ENCODE data around the gene ITGA2B. TPM values are rescaled to one million over a fixed set of nuclear protein-coding genes. Genes with fewer than 3 reads are reported as not detected.

Gene ITGA2B
- total and polyA plus RNA-seq, 4 donors, result 0.22 to 23.8 (median 0.31) TPM

DNA sequence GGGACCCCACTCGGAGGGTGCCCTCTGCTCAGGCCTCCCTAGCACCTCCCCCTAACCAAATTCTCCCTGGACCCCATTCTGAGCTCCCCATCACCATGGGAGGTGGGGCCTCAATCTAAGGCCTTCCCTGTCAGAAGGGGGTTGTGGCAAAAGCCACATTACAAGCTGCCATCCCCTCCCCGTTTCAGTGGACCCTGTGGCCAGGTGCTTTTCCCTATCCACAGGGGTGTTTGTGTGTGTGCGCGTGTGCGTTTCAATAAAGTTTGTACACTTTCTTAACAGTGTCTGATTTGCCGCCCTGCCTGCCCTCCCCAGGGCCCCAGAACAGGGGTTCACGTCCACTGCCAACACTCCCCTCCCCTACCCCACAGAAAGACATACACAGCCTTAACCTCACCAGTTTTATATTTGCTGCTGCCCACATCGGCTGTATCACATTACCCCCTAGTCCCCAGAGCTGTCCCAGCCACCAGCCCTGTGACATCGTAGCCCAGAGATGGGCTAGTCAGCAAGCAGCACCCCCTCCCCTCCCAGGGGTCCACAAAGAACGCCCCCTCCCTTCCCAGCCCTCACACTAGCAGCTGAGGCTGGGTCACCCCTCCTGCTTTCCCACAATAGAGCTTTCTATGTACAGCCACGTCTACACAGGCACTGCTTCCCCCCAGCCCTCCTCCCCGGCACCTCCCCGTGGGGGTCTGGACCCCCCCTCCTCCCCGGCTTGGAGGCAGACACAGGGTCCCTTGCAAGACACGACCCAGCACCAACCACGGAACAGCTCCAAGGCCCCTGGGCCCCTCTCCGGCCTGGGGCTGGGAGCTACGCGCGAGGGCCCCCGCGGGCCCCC is 36.4 kb downstream of the ITGA2B start (continued):
- TF ChIP-seq CTCF (IDR thresholded peaks at IDR 0.05; ENCODE audit: low read depth, low read length, missing input control) (no peak), RXRA (IDR thresholded peaks at IDR 0.05) (no peak), RAD21 (IDR thresholded peaks at IDR 0.05) (no peak), NR2F2 (IDR thresholded peaks at IDR 0.05) (no peak), TAF1 (conservative IDR thresholded peaks at IDR 0.05) (no peak), YY1 (IDR thresholded peaks at IDR 0.05) (no peak), EGR1 (IDR thresholded peaks at IDR 0.05; ENCODE audit: low read depth in 2 of 2) (no peak), HNF4A (conservative IDR thresholded peaks at IDR 0.05) (no peak), HNF4G (IDR thresholded peaks at IDR 0.05) (no peak), FOXA1 (IDR thresholded peaks at IDR 0.05) (no peak), JUND (IDR thresholded peaks at IDR 0.05) (no peak), GABPA (IDR thresholded peaks at IDR 0.05 in 1 of 2, conservative IDR thresholded peaks at IDR 0.05 in 1 of 2) (no peak), SP1 (IDR thresholded peaks at IDR 0.05) (no peak)

DNA sequence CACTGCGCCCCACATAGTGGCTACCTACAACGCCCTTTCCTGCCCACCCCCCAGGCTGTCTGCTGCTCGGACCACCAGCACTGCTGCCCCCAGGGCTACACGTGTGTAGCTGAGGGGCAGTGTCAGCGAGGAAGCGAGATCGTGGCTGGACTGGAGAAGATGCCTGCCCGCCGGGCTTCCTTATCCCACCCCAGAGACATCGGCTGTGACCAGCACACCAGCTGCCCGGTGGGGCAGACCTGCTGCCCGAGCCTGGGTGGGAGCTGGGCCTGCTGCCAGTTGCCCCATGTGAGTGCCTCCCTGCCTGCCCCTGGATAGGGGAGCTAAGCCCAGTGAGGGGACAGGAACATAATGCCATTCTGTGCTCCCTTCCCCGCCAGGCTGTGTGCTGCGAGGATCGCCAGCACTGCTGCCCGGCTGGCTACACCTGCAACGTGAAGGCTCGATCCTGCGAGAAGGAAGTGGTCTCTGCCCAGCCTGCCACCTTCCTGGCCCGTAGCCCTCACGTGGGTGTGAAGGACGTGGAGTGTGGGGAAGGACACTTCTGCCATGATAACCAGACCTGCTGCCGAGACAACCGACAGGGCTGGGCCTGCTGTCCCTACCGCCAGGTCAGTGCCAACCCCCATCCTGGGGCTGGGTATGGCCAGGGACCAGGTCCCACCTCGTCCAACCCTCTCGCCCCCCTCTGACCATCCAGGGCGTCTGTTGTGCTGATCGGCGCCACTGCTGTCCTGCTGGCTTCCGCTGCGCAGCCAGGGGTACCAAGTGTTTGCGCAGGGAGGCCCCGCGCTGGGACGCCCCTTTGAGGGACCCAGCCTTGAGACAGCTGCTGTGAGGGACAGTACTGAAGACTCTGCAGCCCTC is 37.3 kb downstream of the ITGA2B start:
- Histone ChIP-seq H3K36me3 (ENCODE audit: control insufficient read depth in 4 of 4, insufficient read depth in 3 of 4, low read depth in 1 of 4, low read length in 3 of 4) (peaks cover 4 to 32% (median 15%) of the 10 kb centered on the region in 4 donors), H3K9me3 (ENCODE audit: control insufficient read depth in 4 of 4, low read length in 3 of 4) (no peaks in the 10 kb centered on the region), H3K4me3 (ENCODE audit: low read depth in 1 of 3, low read length in 3 of 3) (no peak overlapping the region), H3K27ac (ENCODE audit: low read depth in 1 of 2, low read length in 2 of 2) (no peak overlapping the region), H3K27me3 (ENCODE audit: control insufficient read depth in 4 of 4, insufficient read depth in 4 of 4, low read length in 3 of 4) (no peaks in the 10 kb centered on the region), H3K9ac (ENCODE audit: low read depth in 1 of 2, low read length in 2 of 2) (no peak overlapping the region), H3K4me1 (ENCODE audit: control insufficient read depth in 4 of 4, insufficient read depth in 4 of 4, low read length in 3 of 4) (peaks cover 0 to 5% (median 0%) of the 10 kb centered on the region in 4 donors)
- no peak for TF ChIP-seq CTCF (IDR thresholded peaks at IDR 0.05; ENCODE audit: low read depth, low read length, missing input control)
- TF ChIP-seq, protein P1, sequence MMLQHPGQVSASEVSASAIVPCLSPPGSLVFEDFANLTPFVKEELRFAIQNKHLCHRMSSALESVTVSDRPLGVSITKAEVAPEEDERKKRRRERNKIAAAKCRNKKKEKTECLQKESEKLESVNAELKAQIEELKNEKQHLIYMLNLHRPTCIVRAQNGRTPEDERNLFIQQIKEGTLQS (IDR thresholded peaks at IDR 0.05), result no peak
- TF ChIP-seq HNF4G (IDR thresholded peaks at IDR 0.05), result no peak
- no peak for TF ChIP-seq REST (IDR thresholded peaks at IDR 0.05)
- TF ChIP-seq TAF1 (conservative IDR thresholded peaks at IDR 0.05), result no peak
- no peak for TF ChIP-seq YY1 (IDR thresholded peaks at IDR 0.05)
- no peak for TF ChIP-seq MAX (IDR thresholded peaks at IDR 0.05)
- no peak for TF ChIP-seq FOXA1 (IDR thresholded peaks at IDR 0.05)
- no peak for TF ChIP-seq RXRA (IDR thresholded peaks at IDR 0.05)
- DNase-seq (ENCODE audit: low spot score), result no peak
- 93% methylated on average over 36 of the region's 36 CpGs for WGBS
